Measurements from ENCODE around the gene XRCC6.

DNA sequence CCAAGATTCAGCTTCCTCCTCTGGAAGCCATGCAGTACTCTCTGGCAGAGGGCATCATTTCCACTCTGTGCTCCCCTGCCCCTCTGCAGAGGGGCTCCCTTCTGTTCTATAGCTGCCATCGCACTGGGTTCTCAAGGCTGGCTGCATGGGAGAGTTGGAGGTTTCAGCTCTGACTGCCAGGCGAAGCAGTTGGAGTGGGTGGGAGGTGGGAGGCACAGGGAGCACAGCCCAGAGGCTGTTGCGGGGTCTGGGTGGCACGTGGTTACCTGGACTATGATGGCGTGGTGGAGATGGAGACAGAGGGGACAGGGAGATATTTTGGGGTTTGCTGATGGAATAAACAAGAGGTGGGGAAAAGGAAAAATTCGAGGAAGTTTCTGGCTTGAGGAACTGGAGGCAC lies 36.2 kb upstream of the XRCC6 start:
- TF ChIP-seq, protein P1, sequence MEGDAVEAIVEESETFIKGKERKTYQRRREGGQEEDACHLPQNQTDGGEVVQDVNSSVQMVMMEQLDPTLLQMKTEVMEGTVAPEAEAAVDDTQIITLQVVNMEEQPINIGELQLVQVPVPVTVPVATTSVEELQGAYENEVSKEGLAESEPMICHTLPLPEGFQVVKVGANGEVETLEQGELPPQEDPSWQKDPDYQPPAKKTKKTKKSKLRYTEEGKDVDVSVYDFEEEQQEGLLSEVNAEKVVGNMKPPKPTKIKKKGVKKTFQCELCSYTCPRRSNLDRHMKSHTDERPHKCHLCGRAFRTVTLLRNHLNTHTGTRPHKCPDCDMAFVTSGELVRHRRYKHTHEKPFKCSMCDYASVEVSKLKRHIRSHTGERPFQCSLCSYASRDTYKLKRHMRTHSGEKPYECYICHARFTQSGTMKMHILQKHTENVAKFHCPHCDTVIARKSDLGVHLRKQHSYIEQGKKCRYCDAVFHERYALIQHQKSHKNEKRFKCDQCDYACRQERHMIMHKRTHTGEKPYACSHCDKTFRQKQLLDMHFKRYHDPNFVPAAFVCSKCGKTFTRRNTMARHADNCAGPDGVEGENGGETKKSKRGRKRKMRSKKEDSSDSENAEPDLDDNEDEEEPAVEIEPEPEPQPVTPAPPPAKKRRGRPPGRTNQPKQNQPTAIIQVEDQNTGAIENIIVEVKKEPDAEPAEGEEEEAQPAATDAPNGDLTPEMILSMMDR (IDR thresholded peaks at IDR 0.05 in 8 of 11, conservative IDR thresholded peaks at IDR 0.05 in 3 of 11), result no peak
- TF ChIP-seq POLR2A (IDR thresholded peaks at IDR 0.05), result no peak
